ENCODE measurements around the gene NR1H4. TPM values are rescaled to one million over a fixed set of nuclear protein-coding genes. Genes with fewer than 3 reads are reported as not detected.

The NR1H4 gene
- total and polyA plus RNA-seq, 2 of the 8 experiments (the other 6 are each of a cell fraction or from before 2014, with no cell fraction given): not detected

GRCh38 chr12:100610666-100611430 is 137.2 kb downstream of the NR1H4 start:
- WGBS, 2 experiments (ENCODE audit: extremely low coverage in 1 of 2, insufficient coverage in 1 of 2, insufficient read length in 1 of 2, insufficient replicate concordance in 2 of 2, low coverage in 1 of 2, low lambda C conversion rate in 2 of 2, missing lambda C conversion rate in 1 of 2): 90% methylated on average over 4 of the region's 4 CpGs; no CpG with 5 or more reads in 1 of the 2 experiments
- DNase-seq (ENCODE audit: low read depth in 1 of 2, low spot score in 2 of 2) (no peak), FAIRE-seq (no peak)
- no peak overlapping the region for H3K18ac ChIP-seq (ENCODE audit: extremely low read depth, low read length)
- H2BK15ac ChIP-seq (ENCODE audit: low read length): no peak overlapping the region
- H2BK12ac ChIP-seq (ENCODE audit: low read depth, low read length): no peak overlapping the region
- no peak overlapping the region for H4K5ac ChIP-seq (ENCODE audit: insufficient read length, low read depth, low read length)
- no peak overlapping the region for H3K56ac ChIP-seq (replicated peaks; ENCODE audit: insufficient read length, low read depth, low read length)
- H3K79me1 ChIP-seq (ENCODE audit: low read depth, low read length): no peaks in the 10 kb centered on the region
- POLR2A ChIA-PET (ENCODE audit: partially characterized antibody): no interaction called here
- H3K27ac ChIP-seq (ENCODE audit: low read depth, low read length): no peak overlapping the region
- H3K9me3 ChIP-seq (ENCODE audit: insufficient read depth in 2 of 2, low read depth in 1 of 2, low read length in 1 of 2): no peaks in the 10 kb centered on the region
- no peak for TF ChIP-seq SIRT6 (IDR thresholded peaks at IDR 0.05; ENCODE audit: low read length)
- no peak for TF ChIP-seq GABPA (IDR thresholded peaks at IDR 0.05; ENCODE audit: borderline replicate concordance, insufficient read depth, low read length)
- no peak for TF ChIP-seq BACH1 (IDR thresholded peaks at IDR 0.05; ENCODE audit: low read length)
- no peak for TF ChIP-seq CBX5 (IDR thresholded peaks at IDR 0.05; ENCODE audit: low read depth, low read length)
- TF ChIP-seq, protein P1, sequence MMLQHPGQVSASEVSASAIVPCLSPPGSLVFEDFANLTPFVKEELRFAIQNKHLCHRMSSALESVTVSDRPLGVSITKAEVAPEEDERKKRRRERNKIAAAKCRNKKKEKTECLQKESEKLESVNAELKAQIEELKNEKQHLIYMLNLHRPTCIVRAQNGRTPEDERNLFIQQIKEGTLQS (IDR thresholded peaks at IDR 0.05; ENCODE audit: insufficient read depth, low read depth, low read length): no peak
- H2BK5ac ChIP-seq (ENCODE audit: low read depth, low read length): no peak overlapping the region
- H3K79me2 ChIP-seq (ENCODE audit: control insufficient read depth in 1 of 2, insufficient read depth in 2 of 2, low read length in 2 of 2): no peaks in the 10 kb centered on the region
- no peak overlapping the region for H2BK120ac ChIP-seq (replicated peaks; ENCODE audit: low read depth, low read length)
- no peak overlapping the region for H3K4ac ChIP-seq (replicated peaks; ENCODE audit: insufficient read length, low read depth, low read length)
- H4K91ac ChIP-seq (replicated peaks; ENCODE audit: insufficient read length, low read length): no peak overlapping the region
- no peak overlapping the region for H3K4me2 ChIP-seq (ENCODE audit: insufficient read depth in 1 of 2, low read depth in 2 of 2, low read length in 2 of 2)
- no peak overlapping the region for H2BK20ac ChIP-seq (ENCODE audit: low read length)
- H2AK5ac ChIP-seq (ENCODE audit: low read depth, low read length): no peak overlapping the region
- CTCF ChIA-PET (ENCODE audit: partially characterized antibody): no interaction called here
- H3K9ac ChIP-seq (replicated peaks in 1 of 4; ENCODE audit: extremely low read depth in 1 of 4, low read depth in 3 of 4, low read length in 3 of 4): no peak overlapping the region
- peaks cover 0 to 2% (median 0%) of the 10 kb centered on the region in 4 experiments; a peak in 1 of 7 replicates for H3K4me1 ChIP-seq (replicated peaks in 1 of 4; ENCODE audit: control insufficient read depth in 3 of 4, insufficient read depth in 4 of 4, low read length in 3 of 4)
- H3K36me3 ChIP-seq (ENCODE audit: control insufficient read depth in 2 of 4, insufficient read depth in 4 of 4, low read length in 3 of 4): peaks cover 0 to 2% (median 0%) of the 10 kb centered on the region in 4 experiments; a peak in 1 of 8 replicates
- no peak overlapping the region for H3K4me3 ChIP-seq (ENCODE audit: extremely low read depth in 1 of 4, insufficient read depth in 2 of 4, low read depth in 3 of 4, low read length in 4 of 4)
- no peak overlapping the region for H2AFZ ChIP-seq (ENCODE audit: low read length)
- H4K8ac ChIP-seq (ENCODE audit: extremely low read depth, insufficient read depth, low read length): no peak overlapping the region; the same call in 1 of the 2 replicates
- peaks cover 0 to 2% of the 10 kb centered on the region in 2 experiments for H4K20me1 ChIP-seq (replicated peaks in 1 of 2; ENCODE audit: control insufficient read depth in 1 of 2, insufficient read depth in 2 of 2, low read length in 2 of 2)
- H3K14ac ChIP-seq (ENCODE audit: insufficient read length): no peak overlapping the region
- no peaks in the 10 kb centered on the region for H3K23me2 ChIP-seq (ENCODE audit: low read depth, low read length)
- no peak overlapping the region for H3K23ac ChIP-seq (ENCODE audit: insufficient read length)
- no peaks in the 10 kb centered on the region for H3K27me3 ChIP-seq (replicated peaks in 1 of 4; ENCODE audit: control insufficient read depth in 3 of 4, extremely low read depth in 1 of 4, insufficient read depth in 3 of 4, low read length in 3 of 4)

Data from H1 (cell line).